ENCODE data around the gene FZR1. TPM values are rescaled to one million over a fixed set of nuclear protein-coding genes. Genes with fewer than 3 reads are reported as not detected.

Gene FZR1
- total and polyA plus RNA-seq, 2 of the 8 experiments (the other 6 are each of a cell fraction or from before 2014, with no cell fraction given), result 21.6 to 35.5 TPM

GRCh38 chr19:3503036-3503572, 3.0 kb upstream of the FZR1 start:
- no peak overlapping the region for H3K4me3 ChIP-seq (ENCODE audit: extremely low read depth in 1 of 4, insufficient read depth in 2 of 4, low read depth in 3 of 4, low read length in 4 of 4)
- H3K4me1 ChIP-seq (replicated peaks in 1 of 4; ENCODE audit: control insufficient read depth in 3 of 4, insufficient read depth in 4 of 4, low read length in 3 of 4), result peaks cover 0 to 8% (median 7%) of the 10 kb centered on the region in 4 experiments; a peak in 5 of 7 replicates
- no peak overlapping the region for H3K9ac ChIP-seq (replicated peaks in 1 of 4; ENCODE audit: extremely low read depth in 1 of 4, low read depth in 3 of 4, low read length in 3 of 4)
- H3K4me2 ChIP-seq (ENCODE audit: insufficient read depth in 1 of 2, low read depth in 2 of 2, low read length in 2 of 2), result no peak overlapping the region
- no peak overlapping the region for H3K4ac ChIP-seq (replicated peaks; ENCODE audit: insufficient read length, low read depth, low read length)
- ChIA-PET CTCF (ENCODE audit: partially characterized antibody) (interaction anchor here (0.6 to 1.5 kb wide), 10 partner anchors 14 to 198 kb away, joined by 3 to 5 read pairs (median 3); no protein-coding TSS in a partner anchor), POLR2A (ENCODE audit: partially characterized antibody) (interaction anchor here (0.6 to 6.1 kb wide), 4 partner anchors 13 to 61 kb away, joined by 3 to 58 read pairs (median 4); no protein-coding TSS in a partner anchor)
- peaks cover 4 to 7% of the 10 kb centered on the region in 2 experiments for H4K20me1 ChIP-seq (replicated peaks in 1 of 2; ENCODE audit: control insufficient read depth in 1 of 2, insufficient read depth in 2 of 2, low read length in 2 of 2)
- no peaks in the 10 kb centered on the region for H3K9me3 ChIP-seq (ENCODE audit: insufficient read depth in 2 of 2, low read depth in 1 of 2, low read length in 1 of 2)
- H4K91ac ChIP-seq (replicated peaks; ENCODE audit: insufficient read length, low read length), result no peak overlapping the region
- no peak overlapping the region for H2BK5ac ChIP-seq (ENCODE audit: low read depth, low read length)
- H2BK12ac ChIP-seq (ENCODE audit: low read depth, low read length), result no peak overlapping the region
- no peak overlapping the region for H2AK5ac ChIP-seq (ENCODE audit: low read depth, low read length)
- FAIRE-seq, result no peak
- H4K8ac ChIP-seq (ENCODE audit: extremely low read depth, insufficient read depth, low read length), result no peak overlapping the region
- no peaks in the 10 kb centered on the region for H3K27me3 ChIP-seq (replicated peaks in 1 of 4; ENCODE audit: control insufficient read depth in 3 of 4, extremely low read depth in 1 of 4, insufficient read depth in 3 of 4, low read length in 3 of 4)
- no peak overlapping the region for H2BK15ac ChIP-seq (ENCODE audit: low read length)
- H2BK20ac ChIP-seq (ENCODE audit: low read length), result no peak overlapping the region
- no peak overlapping the region for H4K5ac ChIP-seq (ENCODE audit: insufficient read length, low read depth, low read length)
- TF ChIP-seq CBX8 (IDR thresholded peaks at IDR 0.05; ENCODE audit: borderline replicate concordance, low read depth, low read length) (no peak), KDM5A (IDR thresholded peaks at IDR 0.05; ENCODE audit: low read length) (no peak), ATF2 (IDR thresholded peaks at IDR 0.05; ENCODE audit: low read length) (no peak), SP4 (IDR thresholded peaks at IDR 0.05; ENCODE audit: low read length) (no peak), EZH2 (IDR thresholded peaks at IDR 0.05; ENCODE audit: low read depth, low read length, severe bottlenecking) (no peak), EGR1 (IDR thresholded peaks at IDR 0.05; ENCODE audit: borderline replicate concordance, low read depth, low read length) (no peak), SP1 (IDR thresholded peaks at IDR 0.05; ENCODE audit: low read depth, low read length) (no peak), CBX5 (IDR thresholded peaks at IDR 0.05; ENCODE audit: low read depth, low read length) (no peak)
- H3K56ac ChIP-seq (replicated peaks; ENCODE audit: insufficient read length, low read depth, low read length), result no peak overlapping the region
- H3K23me2 ChIP-seq (ENCODE audit: low read depth, low read length), result peaks cover 25% of the 10 kb centered on the region
- WGBS, 2 experiments (ENCODE audit: extremely low coverage in 1 of 2, insufficient coverage in 1 of 2, insufficient read length in 1 of 2, insufficient replicate concordance in 2 of 2, low coverage in 1 of 2, low lambda C conversion rate in 2 of 2, missing lambda C conversion rate in 1 of 2), result 94% methylated on average over 13 of the region's 13 CpGs; no CpG with 5 or more reads in 1 of the 2 experiments
- no peak overlapping the region for H2AFZ ChIP-seq (ENCODE audit: low read length)
- H3K36me3 ChIP-seq (ENCODE audit: control insufficient read depth in 2 of 4, insufficient read depth in 4 of 4, low read length in 3 of 4), result no peaks in the 10 kb centered on the region
- peaks cover 8% of the 10 kb centered on the region for H3K79me1 ChIP-seq (ENCODE audit: low read depth, low read length)
- no peak overlapping the region for H3K27ac ChIP-seq (ENCODE audit: low read depth, low read length)
- H3K18ac ChIP-seq (ENCODE audit: extremely low read depth, low read length), result no peak overlapping the region
- DNase-seq (ENCODE audit: low read depth in 1 of 2, low spot score in 2 of 2), result no peak
- no peak overlapping the region for H3K23ac ChIP-seq (ENCODE audit: insufficient read length)
- no peak overlapping the region for H3K14ac ChIP-seq (ENCODE audit: insufficient read length)
- peaks cover 0 to 21% of the 10 kb centered on the region in 2 experiments; a peak in 2 of 4 replicates for H3K79me2 ChIP-seq (ENCODE audit: control insufficient read depth in 1 of 2, insufficient read depth in 2 of 2, low read length in 2 of 2)
- no peak overlapping the region for H2BK120ac ChIP-seq (replicated peaks; ENCODE audit: low read depth, low read length)
